ENCODE data around the gene MAL.
"Not testable (repeated sequence)": the region's sequence is repeated elsewhere in the genome, so short reads cannot be mapped to it uniquely, and the experiment has no call there.

Gene MAL

GRCh38 chr2:95032868-95033603, 7.5 kb downstream of the MAL start:
- no peak for DNase-seq (ENCODE audit: low spot score)

DNA sequence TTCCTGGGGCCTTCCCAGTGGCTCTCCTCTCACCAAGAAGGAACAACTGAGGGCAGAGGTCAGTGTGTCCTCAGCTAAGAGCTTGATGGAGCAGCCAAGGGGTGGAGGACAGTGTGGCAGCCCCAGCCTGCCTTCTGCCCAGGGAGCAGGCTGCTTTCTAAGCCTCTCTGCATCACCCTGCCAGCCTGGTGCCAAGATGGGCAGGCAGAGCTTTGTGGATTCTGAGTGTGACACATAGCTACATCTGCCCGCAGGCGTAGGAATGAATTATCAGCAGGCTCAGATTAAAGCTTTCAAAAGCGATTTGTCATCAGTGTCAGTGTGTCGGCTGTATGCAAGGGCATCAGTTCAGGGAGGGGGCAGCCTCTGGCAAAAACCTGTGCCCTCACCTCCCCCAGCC, 8.7 kb downstream of the MAL start:
- no peak for DNase-seq (ENCODE audit: low spot score)

GRCh38 chr2:95034818-95035217, 9.3 kb downstream of the MAL start:
- DNase-seq (ENCODE audit: low spot score) = no peak

- DNase-seq (ENCODE audit: low spot score) = no peak
Observed at GRCh38 chr2:95036596-95037383, 11.3 kb downstream of the MAL start.

GRCh38 chr2:95037384-95037839, 11.9 kb downstream of the MAL start:
- DNase-seq (ENCODE audit: low spot score) = no peak

DNA sequence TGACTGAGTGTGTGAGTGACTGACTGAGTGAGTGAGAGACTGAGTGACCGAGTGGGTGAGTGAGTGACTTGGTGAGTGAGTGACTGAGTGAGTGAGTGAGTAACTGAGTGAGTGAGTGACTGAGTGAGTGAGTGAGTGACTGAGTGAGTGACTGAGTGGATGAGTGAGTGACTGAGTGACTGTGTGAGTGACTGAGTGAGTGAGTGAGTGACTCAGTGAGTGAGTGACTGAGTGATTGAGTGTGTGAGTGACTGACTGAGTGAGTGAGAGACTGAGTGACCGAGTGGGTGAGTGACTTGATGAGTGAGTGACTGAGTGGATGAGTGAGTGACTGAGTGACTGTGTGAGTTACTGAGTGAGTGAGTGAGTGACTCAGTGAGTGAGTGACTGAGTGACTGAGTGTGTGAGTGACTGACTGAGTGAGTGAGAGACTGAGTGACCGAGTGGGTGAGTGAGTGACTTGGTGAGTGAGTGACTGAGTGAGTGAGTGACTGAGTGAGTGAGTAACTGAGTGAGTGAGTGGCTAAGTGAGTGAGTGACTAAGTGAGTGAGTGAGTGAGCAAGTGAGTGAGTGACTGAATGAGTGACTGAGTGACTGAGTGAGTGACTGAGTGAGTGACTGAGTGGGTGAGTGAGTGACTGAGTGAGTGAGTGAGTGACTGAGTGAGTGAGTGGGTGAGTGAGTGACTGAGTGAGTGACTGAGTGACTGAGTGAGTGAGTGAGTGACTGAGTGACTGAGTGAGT, 12.5 kb downstream of the MAL start:
- DNase-seq (ENCODE audit: low spot score) = not testable (repeated sequence)

DNA sequence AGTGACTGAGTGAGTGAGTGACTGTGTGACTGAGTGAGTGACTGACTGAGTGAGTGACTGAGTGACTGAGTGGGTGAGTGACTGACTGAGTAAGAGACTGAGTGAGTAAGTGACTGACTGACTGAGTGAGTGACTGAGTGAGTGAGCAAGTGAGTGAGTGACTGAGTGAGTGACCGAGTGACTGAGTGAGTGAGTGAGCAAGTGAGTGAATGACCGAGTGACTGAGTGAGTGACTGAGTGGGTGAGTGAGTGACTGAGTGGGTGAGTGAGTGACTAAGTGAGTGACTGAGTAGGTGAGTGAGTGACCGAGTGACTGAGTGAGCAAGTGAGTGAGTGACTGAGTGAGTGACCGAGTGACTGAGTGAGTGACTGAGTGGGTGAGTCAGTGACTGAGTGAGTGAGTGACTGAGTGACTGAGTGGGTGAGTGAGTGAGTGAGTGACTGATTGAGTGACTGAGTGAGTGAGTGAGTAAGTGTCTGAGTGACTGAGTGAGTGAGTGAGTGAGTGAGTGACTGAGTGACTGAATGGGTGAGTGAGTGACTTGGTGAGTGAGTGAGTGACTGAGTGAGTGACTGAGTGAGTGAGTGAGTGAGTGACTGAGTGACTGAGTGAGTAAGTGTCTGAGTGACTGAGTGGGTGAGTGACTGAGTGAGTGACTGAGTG, 13.3 kb downstream of the MAL start:
- no peak for DNase-seq (ENCODE audit: low spot score)

DNA sequence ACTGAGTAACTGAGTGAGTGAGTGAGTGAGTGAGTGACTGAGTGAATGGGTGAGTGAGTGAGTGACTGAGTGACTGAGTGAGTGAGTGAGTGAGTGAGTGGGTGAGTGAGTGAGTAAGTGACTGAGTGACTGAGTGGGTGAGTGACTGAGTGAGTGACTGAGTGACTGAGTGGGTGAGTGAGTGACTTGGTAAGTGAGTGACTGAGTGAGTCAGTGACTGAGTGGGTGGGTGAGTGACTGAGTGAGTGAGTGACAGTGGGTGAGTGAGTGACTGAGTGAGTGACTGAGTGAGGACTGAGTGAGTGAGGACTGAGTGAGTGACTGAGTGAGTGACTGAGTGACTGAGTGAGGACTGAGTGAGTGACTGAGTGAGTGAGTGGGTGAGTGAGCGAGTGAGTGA, 13.9 kb downstream of the MAL start:
- no peak for DNase-seq (ENCODE audit: low spot score)

GRCh38 chr2:95039978-95040377, 14.5 kb downstream of the MAL start:
- no peak for DNase-seq (ENCODE audit: low spot score)

- DNase-seq (ENCODE audit: low spot score) = no peak
Observed at GRCh38 chr2:95040426-95040825, 14.9 kb downstream of the MAL start.

GRCh38 chr2:95041060-95041823, 15.7 kb downstream of the MAL start:
- DNase-seq (ENCODE audit: low spot score) = no peak

DNA sequence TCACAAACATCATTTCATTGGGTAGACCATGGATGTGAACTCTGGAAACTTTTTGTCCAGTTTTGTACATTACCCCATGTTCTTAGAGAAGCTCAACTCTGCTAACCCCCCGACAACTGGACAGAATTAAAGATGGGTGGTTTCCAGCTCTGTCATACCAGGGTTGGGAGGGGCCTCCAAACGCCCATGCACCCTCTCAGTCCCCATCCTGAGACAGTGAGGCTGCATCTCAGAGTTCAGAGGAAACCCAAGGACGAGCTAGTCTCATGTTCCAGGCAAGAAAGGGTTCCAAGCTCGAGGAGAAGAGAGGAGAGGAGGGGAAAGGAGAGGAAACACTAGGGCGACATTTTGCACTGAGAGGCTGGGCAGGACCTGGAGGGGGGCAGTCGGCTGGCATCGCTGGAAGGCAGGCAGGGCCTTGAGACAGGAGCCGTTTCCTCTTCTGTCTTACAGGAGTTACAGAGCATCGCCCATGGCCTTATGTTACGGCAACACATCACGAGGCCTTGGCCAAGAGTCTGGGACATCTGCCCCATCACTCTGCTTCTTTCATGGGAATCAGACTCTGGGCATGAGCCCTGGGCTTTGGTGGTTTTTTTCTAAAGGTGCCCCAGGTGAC, 16.4 kb downstream of the MAL start:
- DNase-seq (ENCODE audit: low spot score) = no peak

GRCh38 chr2:95042472-95043271, 17.2 kb downstream of the MAL start:
- DNase-seq (ENCODE audit: low spot score) = no peak

DNA sequence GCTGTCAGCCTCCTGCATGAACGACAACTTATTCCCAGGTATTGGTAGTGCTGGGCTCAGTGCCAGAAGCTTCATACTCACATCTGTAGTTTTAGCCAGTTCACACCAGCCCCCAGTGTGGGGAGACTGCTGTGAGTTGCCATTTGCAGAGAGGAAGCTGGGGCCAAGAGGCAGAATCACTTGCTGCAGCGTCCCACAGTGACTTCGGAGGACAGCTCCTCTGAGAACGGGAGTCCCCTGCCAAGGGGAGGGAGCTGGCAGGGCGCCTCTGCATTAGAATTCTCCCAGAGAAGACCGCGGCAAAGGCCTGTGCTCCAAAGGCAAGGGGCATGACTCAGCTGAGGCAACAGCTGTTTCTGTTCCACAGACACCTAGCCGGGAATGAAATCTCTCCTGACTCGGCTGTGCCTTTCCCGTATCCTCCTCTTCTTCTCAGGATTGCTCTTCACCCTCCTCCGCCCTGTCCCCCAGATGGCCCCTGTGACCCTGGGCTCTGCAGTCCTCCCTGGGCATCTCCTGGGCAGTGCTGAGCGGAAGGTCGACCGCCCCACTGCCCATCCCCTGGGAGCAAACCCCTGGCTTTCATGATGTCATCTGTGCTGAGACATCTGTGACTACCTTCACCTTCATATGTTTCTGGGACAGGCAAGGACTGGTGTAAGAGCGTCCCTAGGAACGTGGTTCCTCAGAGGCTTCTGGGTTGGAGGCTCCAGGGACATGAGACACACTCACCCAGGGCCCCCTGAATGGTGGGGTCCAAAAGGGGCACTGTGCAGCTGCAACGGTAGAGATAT, 18.0 kb downstream of the MAL start:
- DNase-seq (ENCODE audit: low spot score) = no peak

- DNase-seq (ENCODE audit: low spot score) = no peak
Observed at GRCh38 chr2:95044601-95045000, 19.1 kb downstream of the MAL start.

DNA sequence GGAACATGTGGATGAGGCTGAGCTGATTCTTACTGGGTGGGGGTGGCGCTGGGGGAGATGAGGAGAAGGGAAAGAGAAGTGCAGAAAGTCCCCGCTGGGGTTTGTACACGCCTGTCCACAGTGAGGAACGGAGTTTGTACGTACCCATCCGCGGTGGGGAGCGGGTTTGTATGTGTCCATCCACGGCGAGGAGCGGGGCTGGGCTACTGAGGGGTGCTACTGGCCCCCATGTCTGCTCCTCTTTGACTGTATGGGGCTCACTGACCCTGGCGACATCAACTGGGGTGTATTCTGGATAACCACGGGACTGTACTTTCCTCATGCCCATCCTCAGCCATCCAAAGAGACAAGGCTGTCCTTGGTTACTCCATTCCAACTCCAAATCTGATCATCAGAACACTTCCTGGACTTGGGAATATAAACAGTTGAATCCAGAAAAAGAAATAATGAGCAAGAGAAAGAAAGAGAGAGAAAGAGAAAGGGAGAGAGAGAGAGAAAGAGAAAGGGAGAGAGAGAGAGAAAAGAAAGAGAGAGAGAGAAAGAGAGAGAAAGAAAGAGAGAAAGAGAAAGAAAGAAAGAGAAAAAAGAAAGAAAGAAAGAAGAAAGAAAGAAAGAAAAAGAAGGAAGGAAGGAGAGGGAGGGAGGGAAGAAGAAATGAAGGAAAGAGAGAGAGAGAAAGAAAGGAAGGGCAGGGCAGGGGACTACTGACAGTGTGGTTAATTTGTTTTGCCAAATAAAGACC, 21.0 kb downstream of the MAL start:
- no peak for DNase-seq (ENCODE audit: low spot score)

GRCh38 chr2:95047629-95048510, 22.4 kb downstream of the MAL start:
- no peak for DNase-seq (ENCODE audit: low spot score)

All from NAMALWA (cell line).